BLaER1 treated with 17β-estradiol and CSF1 and Interleukin-3, amounts not matched to agents 10 nM and 100 nM (cell line): ENCODE data around the gene SH3BP4.

Experiments
- H3K27ac ChIP-seq, 11 experiments: shearing (Covaris generic); formaldehyde crosslinking; 2 replicates each; pipeline ENCODE4 v1.8.1; 2022
- H3K27me3 ChIP-seq, 11 experiments: shearing (Covaris generic); formaldehyde crosslinking; 2 replicates each; pipeline ENCODE4 v1.8.1; 2022
- H3K36me3 ChIP-seq, 11 experiments: shearing (Covaris generic); formaldehyde crosslinking; 2 replicates each; pipeline ENCODE4 v1.8.1; 2022
- H3K4me1 ChIP-seq, 10 experiments: shearing (Covaris generic); formaldehyde crosslinking; 2 replicates each; pipeline ENCODE4 v1.8.1; 2022
- H3K4me2 ChIP-seq, 11 experiments: shearing (Covaris generic); formaldehyde crosslinking; 2 replicates each; pipeline ENCODE4 v1.8.1; 2022
- H3K4me3 ChIP-seq, 10 experiments: shearing (Covaris generic); formaldehyde crosslinking; 2 replicates each; pipeline ENCODE4 v1.8.1; 2022
- H3K9ac ChIP-seq, 11 experiments: shearing (Covaris generic); formaldehyde crosslinking; 2 replicates each; pipeline ENCODE4 v1.8.1; 2022
- H3K9me3 ChIP-seq, 11 experiments: shearing (Covaris generic); formaldehyde crosslinking; replicated peaks in 1 of 11; 2 replicates each; pipeline ENCODE4 v1.8.1; 2022
- H4K20me1 ChIP-seq, 11 experiments: shearing (Covaris generic); formaldehyde crosslinking; 2 replicates each; pipeline ENCODE4 v1.8.1; 2022
- Cebpa-rat ChIP-seq, 11 experiments: shearing (Covaris generic); IDR thresholded peaks; 2 replicates each; pipeline ENCODE4 v1.8.1; 2022

The SH3BP4 gene

GRCh38 chr2:235047171-235048160 lies 95.6 kb downstream of the SH3BP4 start:
- H3K4me1 ChIP-seq = peaks cover 49 to 61% (median 54%) of the 10 kb centered on the region in 10 experiments
- H3K4me2 ChIP-seq = peak overlapping the region in 3 of 11 experiments; percentile 90 to 94 (median 91); a peak in 3 of 22 replicates
- no peaks in the 10 kb centered on the region; a peak in 1 of 22 replicates for H3K36me3 ChIP-seq
- no peak overlapping the region for H3K9ac ChIP-seq
- no peak overlapping the region for H3K27ac ChIP-seq
- no peak overlapping the region for H3K4me3 ChIP-seq
- no peaks in the 10 kb centered on the region; a peak in 1 of 22 replicates for H4K20me1 ChIP-seq
- H3K27me3 ChIP-seq = peaks cover 0 to 15% (median 0%) of the 10 kb centered on the region in 11 experiments; a peak in 5 of 22 replicates
- no peaks in the 10 kb centered on the region for H3K9me3 ChIP-seq
- TF ChIP-seq Cebpa-rat (IDR thresholded peaks at IDR 0.05) = no peak

- H3K36me3 ChIP-seq = no peaks in the 10 kb centered on the region
Measured at GRCh38 chr2:235048549-235048948, 96.7 kb downstream of the SH3BP4 start.

GRCh38 chr2:235049069-235049468 lies 97.3 kb downstream of the SH3BP4 start:
- Histone ChIP-seq H3K4me2 (no peak overlapping the region), H3K4me3 (no peak overlapping the region), H3K9ac (no peak overlapping the region), H3K36me3 (no peaks in the 10 kb centered on the region), H3K4me1 (peaks cover 43 to 50% (median 47%) of the 10 kb centered on the region in 10 experiments), H3K27ac (no peak overlapping the region), H4K20me1 (no peaks in the 10 kb centered on the region; a peak in 1 of 22 replicates), H3K9me3 (no peaks in the 10 kb centered on the region), H3K27me3 (peaks cover 0 to 15% (median 0%) of the 10 kb centered on the region in 11 experiments; a peak in 5 of 22 replicates)
- no peak for TF ChIP-seq Cebpa-rat (IDR thresholded peaks at IDR 0.05)

More at GRCh38 chr2:235048549-235048948, 96.7 kb downstream of the SH3BP4 start:
- TF ChIP-seq Cebpa-rat (IDR thresholded peaks at IDR 0.05) = no peak
- Histone ChIP-seq H3K9ac (no peak overlapping the region), H3K4me3 (no peak overlapping the region), H3K4me1 (peaks cover 47 to 55% (median 52%) of the 10 kb centered on the region in 10 experiments), H3K27me3 (peaks cover 0 to 15% (median 0%) of the 10 kb centered on the region in 11 experiments; a peak in 5 of 22 replicates), H3K4me2 (no peak overlapping the region), H3K27ac (no peak overlapping the region), H3K9me3 (no peaks in the 10 kb centered on the region), H4K20me1 (no peaks in the 10 kb centered on the region; a peak in 1 of 22 replicates)

GRCh38 chr2:235049719-235050118 lies 97.9 kb downstream of the SH3BP4 start:
- no peaks in the 10 kb centered on the region for H3K36me3 ChIP-seq
- no peak overlapping the region for H3K4me3 ChIP-seq
- H3K4me1 ChIP-seq = peaks cover 36 to 48% (median 43%) of the 10 kb centered on the region in 10 experiments
- no peak overlapping the region for H3K9ac ChIP-seq
- peaks cover 0 to 11% (median 0%) of the 10 kb centered on the region in 11 experiments; a peak in 5 of 22 replicates for H3K27me3 ChIP-seq
- no peaks in the 10 kb centered on the region for H3K9me3 ChIP-seq
- no peak for TF ChIP-seq Cebpa-rat (IDR thresholded peaks at IDR 0.05)
- no peak overlapping the region for H3K4me2 ChIP-seq
- no peak overlapping the region for H3K27ac ChIP-seq
- no peaks in the 10 kb centered on the region; a peak in 1 of 22 replicates for H4K20me1 ChIP-seq

- Histone ChIP-seq H3K4me3 (no peak overlapping the region), H3K36me3 (no peaks in the 10 kb centered on the region), H3K9me3 (no peaks in the 10 kb centered on the region), H3K27me3 (no peaks in the 10 kb centered on the region), H3K9ac (peak overlapping the region in 1 of 11 experiments; percentile 42; a peak in 1 of 22 replicates), H4K20me1 (no peaks in the 10 kb centered on the region), H3K4me2 (peak overlapping the region; percentile 46 to 81 (median 69)), H3K4me1 (peaks cover 24 to 44% (median 30%) of the 10 kb centered on the region in 10 experiments), H3K27ac (peak overlapping the region in 3 of 11 experiments; percentile 5 to 46 (median 9); a peak in 4 of 22 replicates)
- no peak for TF ChIP-seq Cebpa-rat (IDR thresholded peaks at IDR 0.05)
Measured at GRCh38 chr2:235050980-235051351, 99.1 kb downstream of the SH3BP4 start.

- H3K36me3 ChIP-seq = no peaks in the 10 kb centered on the region
- no peak for TF ChIP-seq Cebpa-rat (IDR thresholded peaks at IDR 0.05)
- H3K4me2 ChIP-seq = peak overlapping the region; percentile 46 to 81 (median 69)
- H3K4me3 ChIP-seq = no peak overlapping the region
- peak overlapping the region in 1 of 11 experiments; percentile 42; a peak in 1 of 22 replicates for H3K9ac ChIP-seq
- no peaks in the 10 kb centered on the region for H3K9me3 ChIP-seq
- no peaks in the 10 kb centered on the region for H3K27me3 ChIP-seq
- peaks cover 17 to 38% (median 23%) of the 10 kb centered on the region in 10 experiments for H3K4me1 ChIP-seq
- H3K27ac ChIP-seq = peak overlapping the region in 3 of 11 experiments; percentile 5 to 46 (median 9); a peak in 4 of 22 replicates
- H4K20me1 ChIP-seq = no peaks in the 10 kb centered on the region
Measured at GRCh38 chr2:235051436-235052260, 99.8 kb downstream of the SH3BP4 start.

- Histone ChIP-seq H3K36me3 (no peaks in the 10 kb centered on the region), H3K4me3 (no peak overlapping the region), H3K4me1 (peaks cover 16 to 32% (median 20%) of the 10 kb centered on the region in 10 experiments), H3K4me2 (no peak overlapping the region; a peak in 1 of 22 replicates), H4K20me1 (no peaks in the 10 kb centered on the region), H3K9ac (no peak overlapping the region), H3K27me3 (no peaks in the 10 kb centered on the region), H3K9me3 (no peaks in the 10 kb centered on the region), H3K27ac (no peak overlapping the region)
- TF ChIP-seq Cebpa-rat (IDR thresholded peaks at IDR 0.05) = no peak
Measured at GRCh38 chr2:235052514-235053354, 100.9 kb downstream of the SH3BP4 start.

GRCh38 chr2:235053651-235054050 lies 101.8 kb downstream of the SH3BP4 start:
- peaks cover 16 to 32% (median 20%) of the 10 kb centered on the region in 10 experiments for H3K4me1 ChIP-seq
- no peak overlapping the region for H3K27ac ChIP-seq
- H3K4me3 ChIP-seq = no peak overlapping the region
- no peak overlapping the region for H3K4me2 ChIP-seq
- H3K9me3 ChIP-seq = no peaks in the 10 kb centered on the region; a peak in 1 of 22 replicates
- no peaks in the 10 kb centered on the region for H4K20me1 ChIP-seq
- no peaks in the 10 kb centered on the region for H3K36me3 ChIP-seq
- no peak for TF ChIP-seq Cebpa-rat (IDR thresholded peaks at IDR 0.05)
- no peaks in the 10 kb centered on the region for H3K27me3 ChIP-seq
- no peak overlapping the region for H3K9ac ChIP-seq
